SK-N-SH treated with all-trans-retinoic acid at 6 μM for 48 hours (cell line): ENCODE data around the gene SLC13A3.

Source experiments
- ISL1 ChIP-seq: fragments of 250-450 bp; sonication (Bioruptor Pico); IDR thresholded peaks from 2 replicates; pipeline ENCODE4 v2.1.2; 2022; ENCODE audit warnings: mild to moderate bottlenecking, moderate library complexity
- OSR1 ChIP-seq: fragments of 250-450 bp; sonication (Bioruptor Pico); IDR thresholded peaks from 2 replicates; pipeline ENCODE4 v1.8.0; 2022; ENCODE audit warnings: moderate library complexity, mild to moderate bottlenecking, inconsistent platforms
- TCF4 ChIP-seq: fragments of 250-450 bp; sonication (Bioruptor Pico); IDR thresholded peaks from 2 replicates; pipeline ENCODE4 v1.8.0; 2021; ENCODE audit warnings: mild to moderate bottlenecking, moderate library complexity, borderline replicate concordance
- ZC3H10 ChIP-seq: fragments of 250-450 bp; sonication (Bioruptor Pico); IDR thresholded peaks from 2 replicates; pipeline ENCODE4 v1.5.1; 2021; ENCODE audit warnings: mild to moderate bottlenecking, moderate library complexity
- ZFP30 ChIP-seq: fragments of 450-650 bp; formaldehyde crosslinking; IDR thresholded peaks from 2 replicates; pipeline ENCODE4 v1.5.0; 2022; ENCODE audit warnings: mild to moderate bottlenecking, moderate library complexity
- ZNF8 ChIP-seq: fragments of 450-650 bp; formaldehyde crosslinking; IDR thresholded peaks from 2 replicates; pipeline ENCODE4 v1.5.0; 2020; ENCODE audit warnings: mild to moderate bottlenecking, moderate library complexity
- TF ChIP-seq, protein P1 (sequence below): fragments of 250-450 bp; sonication (Bioruptor Pico); IDR thresholded peaks from 2 replicates; pipeline ENCODE4 v1.8.0; 2020; ENCODE audit warnings: mild to moderate bottlenecking, moderate library complexity, borderline replicate concordance

DNA sequence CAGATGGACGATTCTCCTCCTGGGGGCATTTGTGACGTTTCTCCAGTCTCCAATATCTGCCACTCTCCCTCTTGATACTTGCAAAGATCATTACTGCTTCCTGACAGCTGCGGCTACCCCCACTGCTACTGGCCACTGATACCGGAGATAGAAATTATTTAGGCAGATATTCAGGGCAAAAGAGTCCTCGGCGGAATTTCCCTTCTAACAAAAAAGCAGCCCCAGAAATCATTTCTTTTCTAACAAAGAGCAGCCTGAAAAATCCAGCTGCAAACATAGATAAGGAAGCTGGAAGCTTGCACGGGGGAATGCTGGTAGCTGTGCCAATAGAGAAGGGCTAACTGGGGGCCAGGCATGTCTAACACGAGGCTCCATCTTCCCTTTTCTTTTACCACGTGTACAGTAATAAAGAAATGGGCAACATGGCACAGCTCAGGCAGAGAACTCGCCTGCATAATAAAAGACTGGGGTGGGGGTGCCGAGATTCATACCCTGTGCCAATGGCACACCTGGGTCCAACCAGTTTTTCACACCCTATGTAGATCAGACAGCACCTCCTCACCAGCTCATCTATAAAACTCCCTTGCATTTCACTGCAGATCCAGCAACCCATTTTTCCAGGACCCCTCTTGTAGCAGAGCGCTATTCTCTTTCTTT, 31.9 kb upstream of the SLC13A3 start:
- TF ChIP-seq ISL1 = no peak
- TF ChIP-seq, protein P1, sequence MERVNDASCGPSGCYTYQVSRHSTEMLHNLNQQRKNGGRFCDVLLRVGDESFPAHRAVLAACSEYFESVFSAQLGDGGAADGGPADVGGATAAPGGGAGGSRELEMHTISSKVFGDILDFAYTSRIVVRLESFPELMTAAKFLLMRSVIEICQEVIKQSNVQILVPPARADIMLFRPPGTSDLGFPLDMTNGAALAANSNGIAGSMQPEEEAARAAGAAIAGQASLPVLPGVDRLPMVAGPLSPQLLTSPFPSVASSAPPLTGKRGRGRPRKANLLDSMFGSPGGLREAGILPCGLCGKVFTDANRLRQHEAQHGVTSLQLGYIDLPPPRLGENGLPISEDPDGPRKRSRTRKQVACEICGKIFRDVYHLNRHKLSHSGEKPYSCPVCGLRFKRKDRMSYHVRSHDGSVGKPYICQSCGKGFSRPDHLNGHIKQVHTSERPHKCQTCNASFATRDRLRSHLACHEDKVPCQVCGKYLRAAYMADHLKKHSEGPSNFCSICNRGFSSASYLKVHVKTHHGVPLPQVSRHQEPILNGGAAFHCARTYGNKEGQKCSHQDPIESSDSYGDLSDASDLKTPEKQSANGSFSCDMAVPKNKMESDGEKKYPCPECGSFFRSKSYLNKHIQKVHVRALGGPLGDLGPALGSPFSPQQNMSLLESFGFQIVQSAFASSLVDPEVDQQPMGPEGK = no peak
- no peak for TF ChIP-seq OSR1 (CRISPR knock-in tag)
- no peak for TF ChIP-seq ZFP30 (CRISPR knock-in tag)
- no peak for TF ChIP-seq ZC3H10
- TF ChIP-seq TCF4 = no peak
- TF ChIP-seq ZNF8 (CRISPR knock-in tag) = no peak
